ENCODE results near the gene NHSL2.

- TF ChIP-seq POLR2A (IDR thresholded peaks at IDR 0.05) (no peak), CTCF (IDR thresholded peaks at IDR 0.05) (no peak)
Measured at GRCh38 chrX:72158773-72159172, 248.1 kb downstream of the NHSL2 start.

Data from thyroid gland (tissue), 4 donors.